Measurements from ENCODE around the gene NASP.
"Not testable (repeated sequence)": the region's sequence is repeated elsewhere in the genome, so short reads cannot be mapped to it uniquely, and the experiment has no call there.

NASP gene

GRCh38 chr1:45569571-45569961, 14.3 kb upstream of the NASP start:
- no peak for DNase-seq (ENCODE audit: low read depth, low spot score)

- peak; percentile 84 for DNase-seq (ENCODE audit: low read depth, low spot score)
Observed at GRCh38 chr1:45569962-45570581, 13.8 kb upstream of the NASP start.

GRCh38 chr1:45570631-45571030, 13.2 kb upstream of the NASP start:
- no peak for DNase-seq (ENCODE audit: low read depth, low spot score)

- DNase-seq (ENCODE audit: low read depth, low spot score) = no peak
Observed at GRCh38 chr1:45573231-45573804, 10.5 kb upstream of the NASP start.

- no peak for DNase-seq (ENCODE audit: low read depth, low spot score)
Observed at GRCh38 chr1:45574105-45574626, 9.7 kb upstream of the NASP start.

GRCh38 chr1:45583264-45583665, 576 bp upstream of the NASP start:
- peak; percentile 98 for DNase-seq (ENCODE audit: low read depth, low spot score)

GRCh38 chr1:45584351-45585109, 689 bp downstream of the NASP start:
- peak; percentile 95 for DNase-seq (ENCODE audit: low read depth, low spot score)

- DNase-seq (ENCODE audit: low read depth, low spot score) = no peak
Observed at GRCh38 chr1:45585110-45585426, 1.2 kb downstream of the NASP start.

GRCh38 chr1:45585496-45586075, 1.7 kb downstream of the NASP start:
- DNase-seq (ENCODE audit: low read depth, low spot score) = peak; percentile 27

GRCh38 chr1:45586769-45587168, 2.9 kb downstream of the NASP start:
- no peak for DNase-seq (ENCODE audit: low read depth, low spot score)

GRCh38 chr1:45589861-45590260, 6.0 kb downstream of the NASP start:
- no peak for DNase-seq (ENCODE audit: low read depth, low spot score)

- no peak for DNase-seq (ENCODE audit: low read depth, low spot score)
Observed at GRCh38 chr1:45594412-45594811, 10.6 kb downstream of the NASP start.

GRCh38 chr1:45596765-45597164, 12.9 kb downstream of the NASP start:
- not testable (repeated sequence) for DNase-seq (ENCODE audit: low read depth, low spot score)

GRCh38 chr1:45604239-45604638, 20.4 kb downstream of the NASP start:
- no peak for DNase-seq (ENCODE audit: low read depth, low spot score)

GRCh38 chr1:45607404-45608074, 23.7 kb downstream of the NASP start:
- no peak for DNase-seq (ENCODE audit: low read depth, low spot score)

- no peak for DNase-seq (ENCODE audit: low read depth, low spot score)
Observed at GRCh38 chr1:45608175-45609156, 24.6 kb downstream of the NASP start.

- DNase-seq (ENCODE audit: low read depth, low spot score) = no peak
Observed at GRCh38 chr1:45610589-45611226, 26.9 kb downstream of the NASP start.

GRCh38 chr1:45612941-45613579, 29.2 kb downstream of the NASP start:
- DNase-seq (ENCODE audit: low read depth, low spot score) = no peak

GRCh38 chr1:45615885-45616284, 32.0 kb downstream of the NASP start:
- no peak for DNase-seq (ENCODE audit: low read depth, low spot score)

GRCh38 chr1:45617618-45618017, 33.8 kb downstream of the NASP start:
- DNase-seq (ENCODE audit: low read depth, low spot score) = no peak
